ENCODE results near the gene LMF1. TPM values are rescaled to one million over a fixed set of nuclear protein-coding genes. Genes with fewer than 3 reads are reported as not detected.
A peak's percentile ranks its signal among the peaks of the same experiment; 100 is the strongest.

Gene LMF1
- total and polyA plus RNA-seq, 2 of the 13 experiments (the other 11 are each of a cell fraction or from before 2014, with no cell fraction given), result 6.8 to 8.5 TPM

DNA sequence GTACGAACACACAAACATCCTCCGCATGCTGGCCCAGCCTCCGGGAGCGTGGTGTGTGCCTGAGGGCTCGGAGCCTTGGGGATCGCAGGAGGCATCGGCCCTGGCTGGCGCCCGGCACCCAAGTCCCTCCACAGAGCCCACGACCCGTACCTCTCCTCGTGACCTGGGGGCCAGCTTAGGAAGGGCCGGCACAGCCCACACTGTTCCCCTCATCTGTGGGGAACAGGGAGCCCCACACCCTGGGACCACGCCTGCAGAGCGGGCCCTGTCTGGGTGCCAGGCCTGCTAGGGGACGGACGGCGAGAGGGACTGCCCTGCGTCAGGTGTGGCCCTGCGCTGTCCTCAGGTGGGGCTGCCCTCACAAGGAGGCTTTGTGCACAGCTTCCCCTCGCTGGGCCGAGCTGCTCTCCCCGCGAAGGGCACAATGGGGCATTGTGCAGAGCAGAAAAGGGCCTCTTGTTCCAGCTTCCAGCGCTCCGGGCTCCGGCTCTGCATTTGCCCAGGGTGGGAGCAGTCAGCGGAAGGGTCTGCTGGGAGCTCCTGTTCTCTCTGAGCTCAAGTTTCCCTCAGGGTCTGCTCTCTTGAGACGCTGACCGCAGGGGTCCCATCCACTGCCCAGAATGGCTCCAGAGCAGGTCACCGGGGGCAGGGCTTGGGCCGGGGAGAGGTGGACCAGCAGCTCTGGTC is 1.7 kb upstream of the LMF1 start (continued):
- TF ChIP-seq, protein P1, sequence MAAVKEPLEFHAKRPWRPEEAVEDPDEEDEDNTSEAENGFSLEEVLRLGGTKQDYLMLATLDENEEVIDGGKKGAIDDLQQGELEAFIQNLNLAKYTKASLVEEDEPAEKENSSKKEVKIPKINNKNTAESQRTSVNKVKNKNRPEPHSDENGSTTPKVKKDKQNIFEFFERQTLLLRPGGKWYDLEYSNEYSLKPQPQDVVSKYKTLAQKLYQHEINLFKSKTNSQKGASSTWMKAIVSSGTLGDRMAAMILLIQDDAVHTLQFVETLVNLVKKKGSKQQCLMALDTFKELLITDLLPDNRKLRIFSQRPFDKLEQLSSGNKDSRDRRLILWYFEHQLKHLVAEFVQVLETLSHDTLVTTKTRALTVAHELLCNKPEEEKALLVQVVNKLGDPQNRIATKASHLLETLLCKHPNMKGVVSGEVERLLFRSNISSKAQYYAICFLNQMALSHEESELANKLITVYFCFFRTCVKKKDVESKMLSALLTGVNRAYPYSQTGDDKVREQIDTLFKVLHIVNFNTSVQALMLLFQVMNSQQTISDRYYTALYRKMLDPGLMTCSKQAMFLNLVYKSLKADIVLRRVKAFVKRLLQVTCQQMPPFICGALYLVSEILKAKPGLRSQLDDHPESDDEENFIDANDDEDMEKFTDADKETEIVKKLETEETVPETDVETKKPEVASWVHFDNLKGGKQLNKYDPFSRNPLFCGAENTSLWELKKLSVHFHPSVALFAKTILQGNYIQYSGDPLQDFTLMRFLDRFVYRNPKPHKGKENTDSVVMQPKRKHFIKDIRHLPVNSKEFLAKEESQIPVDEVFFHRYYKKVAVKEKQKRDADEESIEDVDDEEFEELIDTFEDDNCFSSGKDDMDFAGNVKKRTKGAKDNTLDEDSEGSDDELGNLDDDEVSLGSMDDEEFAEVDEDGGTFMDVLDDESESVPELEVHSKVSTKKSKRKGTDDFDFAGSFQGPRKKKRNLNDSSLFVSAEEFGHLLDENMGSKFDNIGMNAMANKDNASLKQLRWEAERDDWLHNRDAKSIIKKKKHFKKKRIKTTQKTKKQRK (IDR thresholded peaks at IDR 0.05; ENCODE audit: low read length), result no peak
- TF ChIP-seq KLF11 (CRISPR knock-in tag; IDR thresholded peaks at IDR 0.05) (0 out of 2 replicates have a peak, but pooled peaks have one; percentile 39), MTA1 (CRISPR knock-in tag; IDR thresholded peaks at IDR 0.05; ENCODE audit: borderline replicate concordance) (peak; percentile 77; the same call in 1 of the 2 replicates), ZBTB7A (CRISPR knock-in tag; IDR thresholded peaks at IDR 0.05) (peak; percentile 20; the same call in 1 of the 2 replicates), TBX2 (CRISPR knock-in tag; IDR thresholded peaks at IDR 0.05; ENCODE audit: borderline replicate concordance) (peak; percentile 73), SCMH1 (CRISPR knock-in tag; IDR thresholded peaks at IDR 0.05; ENCODE audit: borderline replicate concordance) (no peak), KDM6A (CRISPR knock-in tag; IDR thresholded peaks at IDR 0.05; ENCODE audit: low read depth) (no peak), ZNF607 (CRISPR knock-in tag; IDR thresholded peaks at IDR 0.05; ENCODE audit: borderline replicate concordance) (no peak), SP2 (CRISPR knock-in tag; IDR thresholded peaks at IDR 0.05) (no peak), SOX5 (CRISPR knock-in tag; IDR thresholded peaks at IDR 0.05; ENCODE audit: borderline replicate concordance) (peak; percentile 83), ZNF24 (IDR thresholded peaks at IDR 0.05) (no peak), HMGA1 (CRISPR knock-in tag; conservative IDR thresholded peaks at IDR 0.05) (no peak), ZNF292 (CRISPR knock-in tag; IDR thresholded peaks at IDR 0.05; ENCODE audit: borderline replicate concordance, low read depth) (peak; percentile 76; the same call in 1 of the 2 replicates), ZNF746 (CRISPR knock-in tag; IDR thresholded peaks at IDR 0.05) (no peak; the same call in 1 of the 2 replicates), GABPB1 (CRISPR knock-in tag; IDR thresholded peaks at IDR 0.05) (peak; percentile 62; the same call in 1 of the 2 replicates), EZH2 (conservative IDR thresholded peaks at IDR 0.05; ENCODE audit: low read depth, low read length) (no peak), CENPX (CRISPR knock-in tag; IDR thresholded peaks at IDR 0.05) (no peak), ZNF772 (CRISPR knock-in tag; IDR thresholded peaks at IDR 0.05) (peak; percentile 79), RBM39 (IDR thresholded peaks at IDR 0.05; ENCODE audit: low read depth, low read length, poor library complexity, severe bottlenecking) (peak; percentile 60), WIZ (CRISPR knock-in tag; IDR thresholded peaks at IDR 0.05) (no peak), HDAC6 (IDR thresholded peaks at IDR 0.05; ENCODE audit: low read depth, low read length) (no peak), POLR2A (IDR thresholded peaks at IDR 0.05; ENCODE audit: insufficient read depth in 1 of 2, low read depth in 2 of 2, low read length in 2 of 2) (peak in 1 of 2 experiments; percentile 60; a peak in 1 of 4 replicates)
- TF ChIP-seq, protein P2, sequence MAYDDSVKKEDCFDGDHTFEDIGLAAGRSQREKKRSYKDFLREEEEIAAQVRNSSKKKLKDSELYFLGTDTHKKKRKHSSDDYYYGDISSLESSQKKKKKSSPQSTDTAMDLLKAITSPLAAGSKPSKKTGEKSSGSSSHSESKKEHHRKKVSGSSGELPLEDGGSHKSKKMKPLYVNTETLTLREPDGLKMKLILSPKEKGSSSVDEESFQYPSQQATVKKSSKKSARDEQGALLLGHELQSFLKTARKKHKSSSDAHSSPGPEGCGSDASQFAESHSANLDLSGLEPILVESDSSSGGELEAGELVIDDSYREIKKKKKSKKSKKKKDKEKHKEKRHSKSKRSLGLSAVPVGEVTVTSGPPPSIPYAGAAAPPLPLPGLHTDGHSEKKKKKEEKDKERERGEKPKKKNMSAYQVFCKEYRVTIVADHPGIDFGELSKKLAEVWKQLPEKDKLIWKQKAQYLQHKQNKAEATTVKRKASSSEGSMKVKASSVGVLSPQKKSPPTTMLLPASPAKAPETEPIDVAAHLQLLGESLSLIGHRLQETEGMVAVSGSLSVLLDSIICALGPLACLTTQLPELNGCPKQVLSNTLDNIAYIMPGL (CRISPR knock-in tag; IDR thresholded peaks at IDR 0.05; ENCODE audit: borderline replicate concordance in 1 of 2, low read depth in 1 of 2), result no peak
- TF ChIP-seq, protein P3, sequence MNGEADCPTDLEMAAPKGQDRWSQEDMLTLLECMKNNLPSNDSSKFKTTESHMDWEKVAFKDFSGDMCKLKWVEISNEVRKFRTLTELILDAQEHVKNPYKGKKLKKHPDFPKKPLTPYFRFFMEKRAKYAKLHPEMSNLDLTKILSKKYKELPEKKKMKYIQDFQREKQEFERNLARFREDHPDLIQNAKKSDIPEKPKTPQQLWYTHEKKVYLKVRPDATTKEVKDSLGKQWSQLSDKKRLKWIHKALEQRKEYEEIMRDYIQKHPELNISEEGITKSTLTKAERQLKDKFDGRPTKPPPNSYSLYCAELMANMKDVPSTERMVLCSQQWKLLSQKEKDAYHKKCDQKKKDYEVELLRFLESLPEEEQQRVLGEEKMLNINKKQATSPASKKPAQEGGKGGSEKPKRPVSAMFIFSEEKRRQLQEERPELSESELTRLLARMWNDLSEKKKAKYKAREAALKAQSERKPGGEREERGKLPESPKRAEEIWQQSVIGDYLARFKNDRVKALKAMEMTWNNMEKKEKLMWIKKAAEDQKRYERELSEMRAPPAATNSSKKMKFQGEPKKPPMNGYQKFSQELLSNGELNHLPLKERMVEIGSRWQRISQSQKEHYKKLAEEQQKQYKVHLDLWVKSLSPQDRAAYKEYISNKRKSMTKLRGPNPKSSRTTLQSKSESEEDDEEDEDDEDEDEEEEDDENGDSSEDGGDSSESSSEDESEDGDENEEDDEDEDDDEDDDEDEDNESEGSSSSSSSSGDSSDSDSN (CRISPR knock-in tag; IDR thresholded peaks at IDR 0.05), result peak; percentile 92

Measured in HepG2 (cell line).